Posterior vena cava (tissue), 2 donors: Measurements from ENCODE around the gene MBD2. TPM values are rescaled to one million over a fixed set of nuclear protein-coding genes. Genes with fewer than 3 reads are reported as not detected.
"Not testable (repeated sequence)": the region's sequence is repeated elsewhere in the genome, so short reads cannot be mapped to it uniquely, and the experiment has no call there.

Source experiments
- DNase-seq: peaks from one replicate; pipeline ENCODE4 v3.0.0-alpha.2; 2020; ENCODE audit warnings: low spot score
- intact Hi-C, 2 donors: fragments of 100-400 bp; cut with DNase I; formaldehyde crosslinking; loops; one replicate each; pipeline versions ENCODE4 v1.14.1 to v1.14.2; 2022 to 2023
- long read RNA-seq, 2 donors: library from polyadenylated mRNA; unstranded; transcript quantifications; one replicate each; pipeline ENCODE4 v2.0.0, GENCODE V29; 2020 to 2021
- total RNA-seq, 2 donors: library from RNA; stranded (reverse); fragmentation: NEBNext Ultra II Directional; extraction: Animal tissue kit (Norgen Biotek cat#: 25700); gene quantifications; one replicate each; pipeline ENCODE4 v1.2.1, GENCODE V29; 2021
- donor health status: DM: yes; HTN: yes; CAD: no.
- donor health status: DM: yes; HTN: yes; CAD: no.

Gene MBD2
- total RNA-seq: 10 to 100 TPM; 70.8 to 84.0 TPM
- long read RNA-seq, donor 1, full-length matches to known transcripts: 42 of 52 reads
- long read RNA-seq, donor 1, partial matches to known transcripts: 2 of 52 reads
- long read RNA-seq, donor 1, other reads (novel, unspliced or antisense): 8 of 52 reads
- long read RNA-seq, donor 2, full-length matches to known transcripts: 2 of 2 reads
- long read RNA-seq, donor 2, partial matches to known transcripts: 0 of 2 reads
- long read RNA-seq, donor 2, other reads (novel, unspliced or antisense): 0 of 2 reads

- peak; percentile 98 for DNase-seq
- intact Hi-C loops: no loop called here
Observed at GRCh38 chr18:54224379-54225014, at the start of gene MBD2. Gene MBD2, minus strand, starts transcription at chr18:54224669. Its CDS starts 110 bp downstream, at chr18:54224559.

GRCh38 chr18:54269893-54270844 lies 45.7 kb upstream of the MBD2 start:
- no peak for DNase-seq
- intact Hi-C loops: no loop called here

- no peak for DNase-seq
- intact Hi-C loops: no loop called here
Observed at GRCh38 chr18:54268751-54269150, 44.3 kb upstream of the MBD2 start.

GRCh38 chr18:54267701-54268100 lies 43.2 kb upstream of the MBD2 start:
- DNase-seq: no peak
- intact Hi-C loops: no loop called here

- no peak for DNase-seq
- intact Hi-C loops: no loop called here
Observed at GRCh38 chr18:54263904-54264336, 39.5 kb upstream of the MBD2 start.

- no peak for DNase-seq
- intact Hi-C loops: no loop called here
Observed at GRCh38 chr18:54261894-54262293, 37.4 kb upstream of the MBD2 start.

GRCh38 chr18:54260396-54261072 lies 36.1 kb upstream of the MBD2 start:
- intact Hi-C loops: no loop called here
- DNase-seq: no peak

- intact Hi-C loops, DNase-seq: not testable (repeated sequence)
Observed at GRCh38 chr18:54257818-54258217, 33.3 kb upstream of the MBD2 start.

- intact Hi-C loops: no loop called here
- no peak for DNase-seq
Observed at GRCh38 chr18:54257015-54257414, 32.5 kb upstream of the MBD2 start.

GRCh38 chr18:54255141-54255540 lies 30.7 kb upstream of the MBD2 start:
- intact Hi-C loops: no loop called here
- no peak for DNase-seq

GRCh38 chr18:54254265-54254758 lies 29.8 kb upstream of the MBD2 start:
- DNase-seq: no peak
- intact Hi-C loops: no loop called here

GRCh38 chr18:54251606-54252390 lies 27.3 kb upstream of the MBD2 start:
- intact Hi-C loops: no loop called here
- DNase-seq: no peak

GRCh38 chr18:54250846-54251261 lies 26.4 kb upstream of the MBD2 start:
- intact Hi-C loops: no loop called here
- no peak for DNase-seq

GRCh38 chr18:54247511-54248175 lies 23.2 kb upstream of the MBD2 start:
- DNase-seq: no peak
- intact Hi-C loops: no loop called here

- DNase-seq: no peak
- intact Hi-C loops: no loop called here
Observed at GRCh38 chr18:54242327-54242726, 17.9 kb upstream of the MBD2 start.

- intact Hi-C loops: no loop called here
- no peak for DNase-seq
Observed at GRCh38 chr18:54241483-54241882, 17.0 kb upstream of the MBD2 start.

- no peak for DNase-seq
Observed at GRCh38 chr18:54240629-54241107, 16.2 kb upstream of the MBD2 start.

GRCh38 chr18:54239601-54240000 lies 15.1 kb upstream of the MBD2 start:
- no peak for DNase-seq
- intact Hi-C loops: no loop called here

More at GRCh38 chr18:54240629-54241107, 16.2 kb upstream of the MBD2 start:
- intact Hi-C loops: no loop called here
